Measurements from ENCODE around the gene TMEM213. TPM values are rescaled to one million over a fixed set of nuclear protein-coding genes. Genes with fewer than 3 reads are reported as not detected.

The TMEM213 gene
- total and polyA plus RNA-seq, 2 of the 8 experiments (the other 6 are each of a cell fraction or from before 2014, with no cell fraction given): 0.21 to 0.67 TPM

- POLR2A ChIA-PET (ENCODE audit: partially characterized antibody): no interaction called here
- no peak for TF ChIP-seq ATF3 (IDR thresholded peaks at IDR 0.05; ENCODE audit: insufficient read depth, low read depth, low read length)
- Histone ChIP-seq H3K27ac (ENCODE audit: low read depth, low read length) (no peak overlapping the region), H3K14ac (ENCODE audit: insufficient read length) (no peak overlapping the region), H2BK12ac (ENCODE audit: low read depth, low read length) (no peak overlapping the region), H4K5ac (ENCODE audit: insufficient read length, low read depth, low read length) (no peak overlapping the region), H3K4me2 (ENCODE audit: insufficient read depth in 1 of 2, low read depth in 2 of 2, low read length in 2 of 2) (no peak overlapping the region), H3K23me2 (ENCODE audit: low read depth, low read length) (no peaks in the 10 kb centered on the region), H3K23ac (ENCODE audit: insufficient read length) (no peak overlapping the region), H3K18ac (ENCODE audit: extremely low read depth, low read length) (no peak overlapping the region), H3K27me3 (replicated peaks in 1 of 4; ENCODE audit: control insufficient read depth in 3 of 4, extremely low read depth in 1 of 4, insufficient read depth in 3 of 4, low read length in 3 of 4) (no peaks in the 10 kb centered on the region), H2BK5ac (ENCODE audit: low read depth, low read length) (no peak overlapping the region), H4K20me1 (replicated peaks in 1 of 2; ENCODE audit: control insufficient read depth in 1 of 2, insufficient read depth in 2 of 2, low read length in 2 of 2) (no peaks in the 10 kb centered on the region), H3K9ac (replicated peaks in 1 of 4; ENCODE audit: extremely low read depth in 1 of 4, low read depth in 3 of 4, low read length in 3 of 4) (no peak overlapping the region), H4K8ac (ENCODE audit: extremely low read depth, insufficient read depth, low read length) (no peak overlapping the region), H2AK5ac (ENCODE audit: low read depth, low read length) (no peak overlapping the region), H3K56ac (replicated peaks; ENCODE audit: insufficient read length, low read depth, low read length) (no peak overlapping the region), H3K9me3 (ENCODE audit: insufficient read depth in 2 of 2, low read depth in 1 of 2, low read length in 1 of 2) (no peaks in the 10 kb centered on the region), H2BK20ac (ENCODE audit: low read length) (no peak overlapping the region), H3K4me1 (replicated peaks in 1 of 4; ENCODE audit: control insufficient read depth in 3 of 4, insufficient read depth in 4 of 4, low read length in 3 of 4) (peaks cover 0 to 5% (median 2%) of the 10 kb centered on the region in 4 experiments; a peak in 2 of 7 replicates), H2BK120ac (replicated peaks; ENCODE audit: low read depth, low read length) (no peak overlapping the region), H3K36me3 (ENCODE audit: control insufficient read depth in 2 of 4, insufficient read depth in 4 of 4, low read length in 3 of 4) (peaks cover 0 to 15% (median 7%) of the 10 kb centered on the region in 4 experiments; a peak in 3 of 8 replicates), H3K79me2 (ENCODE audit: control insufficient read depth in 1 of 2, insufficient read depth in 2 of 2, low read length in 2 of 2) (no peaks in the 10 kb centered on the region), H3K4me3 (ENCODE audit: extremely low read depth in 1 of 4, insufficient read depth in 2 of 4, low read depth in 3 of 4, low read length in 4 of 4) (no peak overlapping the region), H2BK15ac (ENCODE audit: low read length) (no peak overlapping the region), H3K79me1 (ENCODE audit: low read depth, low read length) (no peaks in the 10 kb centered on the region), H4K91ac (replicated peaks; ENCODE audit: insufficient read length, low read length) (no peak overlapping the region), H3K4ac (replicated peaks; ENCODE audit: insufficient read length, low read depth, low read length) (no peak overlapping the region), H2AFZ (ENCODE audit: low read length) (no peak overlapping the region)
- no peak for DNase-seq (ENCODE audit: low read depth in 1 of 2, low spot score in 2 of 2)
- CTCF ChIA-PET (ENCODE audit: partially characterized antibody): interaction anchor here (0.9 to 1.6 kb wide), 8 partner anchors 11 to 1182 kb away, joined by 3 to 6 read pairs (median 3); no protein-coding TSS in a partner anchor
- 80% methylated on average over 5 of the region's 13 CpGs; no CpG with 5 or more reads in 1 of the 2 experiments for WGBS, 2 experiments (ENCODE audit: extremely low coverage in 1 of 2, insufficient coverage in 1 of 2, insufficient read length in 1 of 2, insufficient replicate concordance in 2 of 2, low coverage in 1 of 2, low lambda C conversion rate in 2 of 2, missing lambda C conversion rate in 1 of 2)
- FAIRE-seq: no peak
These were observed 39.8 kb downstream of the TMEM213 start for GRCh38 chr7:138837627-138838026.

All from H1 (cell line).